Measurements from ENCODE around the gene HS3ST5.

DNA sequence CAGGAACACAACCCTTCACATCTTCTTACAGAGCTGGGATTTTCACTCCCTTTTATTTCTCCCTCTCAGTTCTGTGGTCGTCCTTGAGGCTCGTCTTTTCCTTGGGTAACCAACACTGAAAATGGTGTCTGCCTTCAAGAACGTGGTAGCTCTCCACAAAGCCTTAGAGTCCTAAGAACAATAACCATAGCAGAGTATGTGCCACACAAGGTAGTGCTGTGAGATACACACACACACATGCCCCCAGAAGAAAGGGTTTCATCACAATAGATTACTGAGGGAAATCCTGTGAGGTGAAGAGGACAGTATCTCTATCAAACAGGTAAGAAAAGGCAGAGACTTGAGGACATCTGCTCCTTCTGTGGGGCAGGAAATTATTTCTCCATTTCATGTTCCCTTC, 267.0 kb downstream of the HS3ST5 start:
- no peak for TF ChIP-seq CTCF (IDR thresholded peaks at IDR 0.05; ENCODE audit: insufficient read depth, low read depth, low read length)
- no peak for TF ChIP-seq EZH2 (IDR thresholded peaks at IDR 0.05; ENCODE audit: insufficient read depth, low read length)

All from astrocyte (in vitro differentiated cells and primary cell).